Measurements from ENCODE around the gene DAND5.

DNA sequence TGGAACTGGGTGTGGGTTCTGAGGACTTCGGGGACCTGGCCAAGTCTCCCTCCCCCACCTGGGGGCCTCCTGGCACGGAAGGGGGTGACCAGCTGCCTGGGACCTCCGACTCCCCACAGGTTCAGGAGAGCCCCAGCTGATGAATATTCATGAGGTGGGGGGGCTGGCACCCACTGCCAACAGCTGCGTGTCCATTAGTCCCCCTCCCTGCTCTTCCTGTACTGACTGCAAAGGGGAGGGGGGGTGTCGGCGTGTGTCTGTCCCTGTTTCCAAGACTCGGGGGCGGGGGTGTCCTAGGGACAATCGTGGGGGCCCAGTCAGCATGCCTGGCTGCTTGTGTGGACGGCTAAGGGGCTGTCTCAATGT is 15.3 kb downstream of the DAND5 start:
- no peak for TF ChIP-seq GATA2 (IDR thresholded peaks at IDR 0.05; ENCODE audit: low read depth, low read length)
- TF ChIP-seq GATA3 (IDR thresholded peaks at IDR 0.05; ENCODE audit: low read depth, low read length) = no peak
